ENCODE data around the gene FHIT.

Gene FHIT

GRCh38 chr3:60202052-60202726 is 1049.1 kb downstream of the FHIT start:
- in situ Hi-C loops (cut with MboI; ENCODE audit: low sequenced_read_pairs), result no loop called here

GRCh38 chr3:60199306-60199705 is 1051.9 kb downstream of the FHIT start:
- in situ Hi-C loops (cut with MboI; ENCODE audit: low sequenced_read_pairs), result no loop called here

GRCh38 chr3:60198179-60198720 is 1053.0 kb downstream of the FHIT start:
- in situ Hi-C loops (cut with MboI; ENCODE audit: low sequenced_read_pairs), result no loop called here

- in situ Hi-C loops (cut with MboI; ENCODE audit: low sequenced_read_pairs), result no loop called here
These were observed 1058.7 kb downstream of the FHIT start for GRCh38 chr3:60192297-60193114.

GRCh38 chr3:60190073-60190472 is 1061.2 kb downstream of the FHIT start:
- in situ Hi-C loops (cut with MboI; ENCODE audit: low sequenced_read_pairs), result no loop called here

- in situ Hi-C loops (cut with MboI; ENCODE audit: low sequenced_read_pairs), result no loop called here
These were observed 1061.9 kb downstream of the FHIT start for GRCh38 chr3:60189304-60189703.

- in situ Hi-C loops (cut with MboI; ENCODE audit: low sequenced_read_pairs), result no loop called here
These were observed 1062.4 kb downstream of the FHIT start for GRCh38 chr3:60188803-60189202.

- in situ Hi-C loops (cut with MboI; ENCODE audit: low sequenced_read_pairs), result no loop called here
These were observed 1063.9 kb downstream of the FHIT start for GRCh38 chr3:60187343-60187742.

GRCh38 chr3:60186359-60186758 is 1064.9 kb downstream of the FHIT start:
- in situ Hi-C loops (cut with MboI; ENCODE audit: low sequenced_read_pairs), result no loop called here

GRCh38 chr3:60185161-60185560 is 1066.1 kb downstream of the FHIT start:
- in situ Hi-C loops (cut with MboI; ENCODE audit: low sequenced_read_pairs), result no loop called here

GRCh38 chr3:60182697-60183096 is 1068.6 kb downstream of the FHIT start:
- in situ Hi-C loops (cut with MboI; ENCODE audit: low sequenced_read_pairs), result no loop called here

GRCh38 chr3:60178931-60179653 is 1072.2 kb downstream of the FHIT start:
- in situ Hi-C loops (cut with MboI; ENCODE audit: low sequenced_read_pairs), result no loop called here

- in situ Hi-C loops (cut with MboI; ENCODE audit: low sequenced_read_pairs), result no loop called here
These were observed 1073.5 kb downstream of the FHIT start for GRCh38 chr3:60177726-60178125.

- in situ Hi-C loops (cut with MboI; ENCODE audit: low sequenced_read_pairs), result no loop called here
These were observed 1074.6 kb downstream of the FHIT start for GRCh38 chr3:60176614-60177013.

- in situ Hi-C loops (cut with MboI; ENCODE audit: low sequenced_read_pairs), result no loop called here
These were observed 1075.6 kb downstream of the FHIT start for GRCh38 chr3:60175680-60176079.

GRCh38 chr3:60169755-60170154 is 1081.5 kb downstream of the FHIT start:
- in situ Hi-C loops (cut with MboI; ENCODE audit: low sequenced_read_pairs), result no loop called here

- in situ Hi-C loops (cut with MboI; ENCODE audit: low sequenced_read_pairs), result no loop called here
These were observed 1084.1 kb downstream of the FHIT start for GRCh38 chr3:60167186-60167585.

GRCh38 chr3:60160822-60161748 is 1090.2 kb downstream of the FHIT start:
- in situ Hi-C loops (cut with MboI; ENCODE audit: low sequenced_read_pairs), result no loop called here

GRCh38 chr3:60160111-60160821 is 1091.0 kb downstream of the FHIT start:
- in situ Hi-C loops (cut with MboI; ENCODE audit: low sequenced_read_pairs), result no loop called here

- in situ Hi-C loops (cut with MboI; ENCODE audit: low sequenced_read_pairs), result no loop called here
These were observed 1093.2 kb downstream of the FHIT start for GRCh38 chr3:60158035-60158434.

All from HL-60/S4 treated with phorbol 12-myristate 13-acetate at 8.2 ng/mL for 4 days and 3 days (cell line).